HEK293T (cell line): ENCODE results near the gene ABCA3.

Experiments
- FOXK2 ChIP-seq: fragments of 450-650 bp; IDR thresholded peaks from 2 replicates; pipeline ENCODE4 v1.6.1; 2016; ENCODE audit warnings: mild to moderate bottlenecking
- FOXM1 ChIP-seq: fragments of 450-650 bp; IDR thresholded peaks from 2 replicates; pipeline ENCODE4 v1.6.1; 2017; ENCODE audit warnings: mild to moderate bottlenecking, borderline replicate concordance
- HDGF ChIP-seq: fragments of 450-650 bp; IDR thresholded peaks from 2 replicates; pipeline ENCODE4 v1.6.1; 2017; ENCODE audit warnings: antibody characterized with exemption, borderline replicate concordance
- LEF1 ChIP-seq: fragments of 450-650 bp; IDR thresholded peaks from 2 replicates; pipeline ENCODE4 v1.6.1; 2017; ENCODE audit warnings: mild to moderate bottlenecking, borderline replicate concordance
- PKNOX1 ChIP-seq: fragments of 450-650 bp; IDR thresholded peaks from 2 replicates; pipeline ENCODE4 v1.6.1; 2016
- SP1 ChIP-seq: fragments of 450-650 bp; IDR thresholded peaks from 2 replicates; pipeline ENCODE4 v1.6.1; 2017
- ZNF384 ChIP-seq: fragments of 450-650 bp; IDR thresholded peaks from 2 replicates; pipeline ENCODE4 v1.6.1; 2016

DNA sequence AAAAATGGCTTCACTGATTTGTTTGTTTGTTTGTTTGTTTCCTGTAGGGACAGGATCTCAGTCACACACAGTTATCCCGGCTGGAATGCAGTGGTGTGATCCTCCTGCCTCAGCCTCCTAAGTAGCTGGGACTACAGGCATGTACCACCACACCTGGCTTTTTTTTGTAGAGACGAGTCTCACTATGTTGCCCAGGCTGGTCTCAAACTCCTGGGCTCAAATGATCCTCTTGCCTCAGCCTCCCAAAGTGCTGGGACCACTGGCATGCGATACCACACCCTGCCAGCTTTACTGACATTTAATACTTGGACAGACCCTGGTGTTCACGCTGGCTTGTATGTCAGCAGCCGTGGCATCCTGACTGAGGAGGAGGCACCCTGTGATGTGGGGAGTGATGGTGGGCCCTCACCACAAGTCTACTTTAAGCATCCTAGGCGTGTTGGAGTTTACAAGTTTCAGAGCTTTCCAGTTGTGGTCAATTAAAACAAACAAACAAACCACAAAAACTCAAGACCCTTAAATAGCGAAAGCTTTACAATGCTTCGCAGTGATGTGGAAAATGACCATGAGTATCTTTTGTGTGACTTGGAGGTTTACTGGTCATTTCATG is 5.1 kb downstream of the ABCA3 start:
- TF ChIP-seq LEF1 (no peak), PKNOX1 (no peak), HDGF (no peak), FOXM1 (no peak), FOXK2 (no peak), ZNF384 (no peak), SP1 (no peak)
